ENCODE measurements around the gene PRR15L. TPM values are rescaled to one million over a fixed set of nuclear protein-coding genes. Genes with fewer than 3 reads are reported as not detected.

Gene PRR15L
- polyA plus RNA-seq, 5 donors, result 31.5 to 44.8 (median 39.9) TPM

DNA sequence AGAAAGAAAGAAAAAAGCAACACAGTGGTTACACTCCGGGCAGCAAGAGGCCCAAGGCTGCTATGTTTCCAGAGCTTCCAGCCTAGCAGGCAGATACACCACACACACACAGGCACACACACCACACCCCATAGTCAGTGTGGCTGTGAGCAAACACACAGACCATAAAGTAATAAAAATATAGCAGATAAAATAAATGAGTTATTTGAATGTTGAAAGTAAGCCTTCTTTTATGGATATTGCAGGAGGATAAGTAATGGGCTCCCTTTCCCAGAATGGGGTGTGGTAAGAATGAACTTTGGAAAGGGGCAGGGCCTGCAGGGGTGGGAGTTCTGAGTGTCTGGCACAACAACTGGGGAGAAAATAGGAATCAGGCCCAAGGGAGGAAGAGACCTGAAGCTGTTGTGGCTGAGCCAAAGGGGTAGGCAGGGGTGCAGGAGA lies 8.4 kb upstream of the PRR15L start:
- no peak for DNase-seq

DNA sequence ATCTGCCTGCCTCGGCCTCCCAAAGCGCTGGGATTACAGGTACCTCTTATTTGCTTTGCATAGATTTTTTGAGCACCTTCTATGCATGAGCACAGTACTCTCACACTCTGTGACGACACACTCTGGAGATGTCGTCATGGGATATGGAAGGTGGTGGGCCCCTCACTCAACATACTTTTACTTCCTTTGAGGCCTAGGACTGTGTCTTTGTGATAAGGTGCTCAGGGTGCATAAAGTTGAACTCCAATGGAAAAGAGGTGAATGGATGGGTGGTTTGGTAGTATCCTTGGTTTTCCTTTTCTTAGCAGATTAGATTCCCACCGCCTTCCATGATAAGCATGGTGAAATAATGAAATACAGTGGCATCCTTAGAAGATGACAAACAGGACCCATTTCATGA lies 7.2 kb upstream of the PRR15L start:
- DNase-seq, result no peak

DNA sequence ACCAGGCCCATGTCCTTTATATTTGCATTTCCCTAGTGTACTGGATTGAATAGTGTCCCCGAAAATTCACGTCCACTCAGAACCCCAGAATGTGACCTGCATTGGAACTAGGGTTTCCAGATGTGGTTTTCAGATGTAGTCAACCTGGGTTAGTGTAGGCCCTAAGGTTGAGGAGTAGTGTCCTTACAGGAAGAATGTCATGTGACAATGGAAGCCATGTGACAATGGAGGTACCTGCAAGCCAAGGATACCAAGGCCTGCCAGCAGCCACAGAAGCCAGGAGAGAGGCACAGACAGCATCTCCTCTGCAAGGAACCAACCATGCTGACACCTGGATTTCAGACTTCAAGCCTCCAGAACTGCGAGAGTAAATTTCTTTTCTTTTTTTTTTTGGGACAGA lies 5.2 kb upstream of the PRR15L start:
- DNase-seq, result no peak

DNA sequence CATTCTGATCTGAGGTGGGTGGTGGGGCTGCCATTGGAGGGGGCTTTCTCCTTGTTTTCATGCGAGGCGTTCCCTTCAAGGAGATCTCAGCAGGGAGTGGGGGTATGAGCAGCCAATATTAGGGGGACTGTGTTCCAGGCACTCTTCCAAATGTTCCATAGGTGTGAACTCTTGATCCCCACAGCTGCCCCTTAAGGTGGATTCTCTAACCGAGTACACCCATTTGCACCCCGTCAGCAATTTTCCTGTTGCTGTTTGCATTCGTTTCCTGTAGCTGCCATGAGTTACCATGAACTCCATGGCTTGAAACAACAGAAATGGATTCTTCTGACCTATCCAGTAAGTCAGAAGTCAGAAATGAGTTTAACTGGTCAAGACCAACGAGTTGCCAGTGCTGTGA lies 3.7 kb upstream of the PRR15L start:
- no peak for DNase-seq

DNA sequence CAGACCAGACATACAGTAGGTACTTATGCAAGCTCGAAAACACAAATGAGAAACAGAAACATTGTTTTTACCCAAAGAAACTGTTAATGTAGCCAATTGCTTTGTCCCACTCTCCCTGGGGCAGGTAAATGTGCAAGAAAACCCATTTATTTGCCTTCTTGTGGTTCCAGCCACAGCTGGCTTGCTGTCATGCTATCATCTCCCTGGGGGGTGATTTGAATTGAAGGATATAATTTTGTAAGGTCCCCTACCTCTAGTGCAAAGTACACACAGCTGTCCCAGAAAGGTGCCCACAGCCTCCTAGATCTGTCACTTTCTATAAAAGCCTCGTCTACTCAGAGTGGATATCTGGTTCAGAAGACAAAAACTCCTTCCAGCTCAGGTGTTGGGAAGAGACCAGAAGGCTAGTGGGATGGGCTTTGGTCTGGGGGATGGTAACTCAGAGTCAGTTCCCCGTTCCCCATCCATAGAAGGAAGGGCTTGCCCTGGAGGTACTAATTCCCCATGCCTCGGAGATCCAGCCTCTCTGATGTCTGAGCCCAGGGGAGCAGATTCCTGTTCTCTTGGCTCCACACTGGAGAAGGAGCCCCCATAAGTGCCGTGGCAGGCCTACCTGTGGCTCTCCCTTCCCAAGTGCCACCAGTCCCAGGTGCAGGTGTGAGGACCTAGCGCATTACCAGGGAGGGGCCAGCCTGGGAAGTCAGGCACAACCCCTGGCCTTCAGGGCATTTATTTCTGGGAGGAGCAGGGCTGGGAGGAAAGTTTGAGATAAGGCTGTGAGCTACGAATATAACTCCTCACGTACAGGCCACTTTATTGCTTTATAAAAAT lies 2.4 kb upstream of the PRR15L start:
- no peak for DNase-seq

DNA sequence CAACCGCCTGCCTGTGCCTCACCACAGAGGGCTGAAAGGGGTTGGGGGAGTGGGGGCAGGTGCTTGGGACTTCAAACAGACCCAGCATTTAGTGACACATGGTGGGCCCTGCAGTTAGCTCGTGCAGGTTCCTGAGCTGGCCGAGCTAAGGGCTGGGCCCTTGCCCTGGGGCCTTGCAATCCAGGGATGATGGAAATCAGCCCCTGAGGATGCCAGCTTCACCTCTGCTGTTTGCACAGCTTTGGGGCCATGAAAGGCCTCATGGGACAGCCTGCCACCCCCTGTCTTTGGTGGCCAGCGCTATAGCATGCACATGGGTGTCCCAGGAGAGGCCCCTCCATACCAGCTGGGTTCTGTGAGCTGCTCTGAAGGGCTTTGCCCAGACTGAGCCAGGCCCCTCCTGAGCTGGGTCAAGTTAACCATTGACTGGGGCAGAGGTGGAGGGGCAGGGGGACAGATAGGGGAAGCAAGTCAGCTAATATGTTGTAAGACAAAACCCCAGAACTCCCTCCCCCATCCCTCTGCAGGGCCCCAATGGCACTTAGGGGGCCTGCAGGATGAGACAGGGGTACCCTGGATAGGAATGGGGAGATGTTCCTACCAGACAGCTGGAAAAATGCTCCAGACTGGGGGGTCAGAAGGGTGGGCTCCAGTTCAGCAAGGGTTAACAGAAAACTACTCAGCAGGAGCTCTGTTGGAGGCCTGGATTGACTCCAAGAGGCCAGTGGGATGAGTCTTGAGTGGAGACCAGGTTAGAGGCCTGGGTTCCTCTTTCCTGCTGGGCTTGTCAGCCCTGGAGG lies 692 bp downstream of the PRR15L start:
- no peak for DNase-seq

DNA sequence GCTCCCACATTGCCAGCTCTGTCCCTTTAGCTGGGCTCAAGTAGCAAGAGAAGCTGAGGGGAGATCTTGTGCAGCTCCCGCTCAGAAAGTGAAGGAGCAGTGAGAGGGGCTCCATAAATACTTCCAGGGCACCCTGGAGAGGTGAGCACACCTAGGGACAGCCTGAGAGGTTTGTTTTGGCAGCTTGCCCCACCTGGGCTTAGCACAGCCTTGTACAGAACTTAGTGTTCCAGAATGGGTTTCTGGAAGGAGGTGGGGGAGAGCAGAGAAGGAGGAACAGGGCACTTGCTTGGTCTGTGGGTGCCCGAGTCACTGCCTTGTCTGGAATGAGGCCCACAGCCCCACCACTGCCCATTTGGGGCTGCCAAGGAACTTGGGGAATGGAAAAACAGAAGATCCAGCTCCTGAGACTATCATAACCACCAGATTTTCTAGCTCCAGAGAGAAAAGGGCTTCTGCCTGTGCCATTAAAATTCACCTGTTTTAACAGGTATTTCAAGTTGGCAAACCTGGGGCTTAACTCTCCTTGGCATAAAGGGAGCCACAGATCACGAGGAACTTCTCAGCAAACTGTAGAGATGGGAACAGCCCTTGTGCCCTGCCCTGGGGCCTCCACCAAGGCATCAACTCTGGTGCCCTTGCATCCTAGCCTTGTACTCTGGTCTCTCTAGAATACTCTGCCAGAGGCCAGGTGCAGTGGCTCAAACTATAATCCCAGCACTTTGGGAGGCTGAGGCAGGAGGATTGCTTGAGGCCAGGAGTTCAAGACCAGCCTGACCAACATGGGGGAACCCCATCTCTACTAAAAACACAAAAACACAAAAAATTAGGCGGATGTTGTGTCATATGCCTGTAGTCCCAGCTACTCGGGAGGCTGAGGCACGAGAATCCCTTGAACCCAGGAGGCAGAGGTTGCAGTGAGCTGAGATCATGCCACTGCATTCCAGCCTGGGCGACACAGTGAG lies 1.9 kb downstream of the PRR15L start:
- DNase-seq, result peak; percentile 60 to 69

DNA sequence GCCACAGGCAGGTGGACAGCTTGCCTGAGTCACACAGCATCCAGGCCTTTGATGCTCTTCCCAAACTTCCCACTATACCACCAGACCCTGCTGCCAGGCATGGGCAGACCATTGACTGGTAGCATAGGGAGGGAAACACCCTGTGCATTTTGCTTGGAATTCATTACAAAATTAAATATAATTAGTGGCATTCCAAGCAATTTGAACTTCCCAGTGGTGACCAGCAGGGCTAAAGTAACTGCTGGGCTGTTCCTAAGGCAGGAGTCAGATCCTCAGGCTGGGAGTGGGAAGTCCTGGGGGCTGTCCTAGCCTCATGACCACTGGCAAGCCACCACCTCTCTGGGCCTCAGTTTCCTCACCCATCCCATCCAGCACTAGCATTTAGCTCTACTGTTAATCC lies 3.8 kb downstream of the PRR15L start:
- no peak for DNase-seq

DNA sequence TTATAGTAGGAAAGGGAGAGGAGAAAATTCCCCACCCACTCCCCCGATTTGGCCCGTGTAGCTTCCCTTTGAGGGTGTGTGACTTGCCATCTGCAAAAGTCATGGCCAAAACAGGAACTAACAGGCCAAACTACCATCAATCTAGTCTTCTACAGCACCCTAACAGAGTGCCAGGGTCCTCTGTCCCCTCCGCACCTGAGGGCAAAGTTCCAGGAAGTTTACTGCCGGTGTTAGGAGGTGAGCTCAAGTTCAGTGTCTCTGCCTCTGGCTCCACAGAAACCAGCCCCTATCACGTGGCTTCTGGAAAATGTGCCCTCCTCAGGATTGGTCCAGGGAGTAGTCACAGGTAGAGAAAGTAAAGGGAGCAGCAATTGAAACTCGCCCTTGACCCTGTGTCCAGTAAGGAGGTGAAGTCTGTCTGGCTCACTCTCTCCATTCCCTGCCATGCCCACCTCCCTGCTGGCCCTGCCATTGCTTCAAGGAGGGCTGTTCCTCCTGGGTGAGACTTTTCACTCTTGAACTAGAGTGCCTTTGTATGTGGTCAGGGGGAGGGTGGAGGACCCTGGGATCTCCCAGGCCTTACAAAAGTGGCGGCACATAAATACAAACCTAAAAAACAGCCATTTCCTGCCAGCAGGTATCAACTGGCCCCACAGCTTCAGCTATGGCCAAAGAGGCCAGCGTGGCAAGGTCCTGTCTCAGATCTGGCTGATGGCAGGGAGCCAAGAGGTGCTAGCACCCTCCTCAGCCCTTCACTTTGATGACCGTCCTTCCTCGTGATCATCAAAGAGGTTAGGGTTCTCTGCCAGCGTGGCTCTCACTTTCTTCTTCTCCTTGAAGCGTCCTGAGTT lies 5.3 kb downstream of the PRR15L start:
- DNase-seq, result no peak

DNA sequence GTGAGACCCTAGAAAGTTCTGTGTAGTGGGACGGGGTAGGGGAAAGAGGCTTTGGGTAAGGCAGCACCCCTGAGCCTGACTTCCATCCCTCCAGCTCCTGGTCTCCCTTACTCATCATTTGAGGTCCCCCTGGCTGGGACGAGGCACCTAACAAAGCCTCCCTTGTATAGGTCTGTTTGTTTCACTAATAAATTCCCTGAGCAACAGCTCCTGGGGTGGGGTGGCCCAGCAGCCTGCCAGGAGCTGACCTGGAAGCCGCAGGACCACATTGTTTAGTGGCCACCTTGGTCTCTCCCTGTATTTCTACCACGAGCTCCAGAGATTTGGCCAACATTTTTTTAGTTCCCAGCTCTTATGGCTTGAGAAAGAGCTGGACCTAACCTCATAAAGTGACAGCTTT lies 7.2 kb downstream of the PRR15L start:
- DNase-seq, result no peak

DNA sequence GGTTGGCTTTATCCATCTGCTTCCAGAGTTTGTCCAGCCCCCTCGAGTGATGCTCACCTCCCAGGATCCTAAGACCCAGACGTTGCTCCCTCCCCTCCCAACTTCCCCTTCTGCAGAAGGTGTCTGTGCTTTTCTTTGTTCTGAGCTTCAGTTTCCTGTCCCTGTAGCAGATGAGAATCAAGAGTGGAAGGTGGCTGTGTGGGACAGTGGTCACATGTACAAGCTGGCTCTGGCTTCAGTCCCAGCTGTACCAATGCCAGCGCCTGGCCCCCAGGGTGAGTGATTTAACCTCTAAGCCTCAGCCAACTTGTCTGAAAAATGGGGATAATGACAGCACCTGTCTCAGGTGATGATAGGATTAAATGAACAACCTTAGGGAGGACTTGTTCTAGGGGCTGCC lies 7.7 kb downstream of the PRR15L start:
- no peak for DNase-seq

DNA sequence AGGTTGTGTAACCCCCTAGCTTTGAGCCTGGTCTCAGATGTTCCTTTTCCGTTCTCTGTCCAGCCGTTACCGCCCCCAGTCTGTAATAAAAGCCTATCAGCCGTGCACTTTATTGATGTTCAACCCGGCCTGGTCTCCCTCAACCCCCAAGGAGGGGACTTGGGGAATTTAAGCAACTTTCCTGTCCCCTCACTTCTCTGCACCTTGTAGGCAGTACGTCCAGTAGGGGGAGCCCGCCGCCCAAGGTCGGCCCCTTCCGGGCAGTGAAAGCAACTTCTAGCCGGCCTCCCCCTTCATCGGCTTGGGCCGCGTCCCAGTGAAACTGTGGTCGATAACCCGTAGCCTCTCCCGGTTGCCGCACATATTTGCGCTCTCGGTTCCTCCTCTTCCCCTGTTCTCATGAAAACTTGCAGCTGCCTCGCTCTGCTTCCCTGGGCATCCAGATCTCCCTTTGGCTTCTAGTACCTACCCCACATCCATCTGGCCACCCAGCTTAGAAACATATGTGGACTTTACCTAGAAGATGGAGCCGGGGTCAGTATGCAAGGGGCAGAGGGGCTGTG lies 8.4 kb downstream of the PRR15L start:
- peak; percentile 74 to 76 for DNase-seq

DNA sequence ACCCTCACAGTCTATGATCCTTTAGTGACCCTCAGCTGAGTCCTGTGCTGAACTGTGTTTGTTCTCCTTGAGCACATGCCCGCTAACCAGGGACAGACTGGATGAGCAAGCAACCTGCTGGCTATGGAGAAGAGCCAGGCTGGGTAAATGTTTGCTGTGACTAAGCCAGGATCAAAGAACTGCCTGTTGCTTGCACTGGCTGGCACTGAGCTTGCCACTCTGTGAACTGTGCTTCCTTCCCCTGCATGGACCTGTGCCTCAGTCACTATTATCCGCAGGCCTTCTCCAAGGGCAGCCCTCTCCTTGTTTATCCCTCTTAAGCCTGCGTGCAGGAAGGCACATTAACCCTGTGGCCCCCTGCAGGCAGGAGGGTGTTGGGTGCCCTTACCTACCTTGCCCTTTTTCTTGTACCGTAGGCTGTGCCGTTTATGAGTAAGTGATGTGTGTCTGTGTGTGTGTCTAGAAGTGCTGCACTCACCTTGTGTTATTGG lies 8.9 kb downstream of the PRR15L start:
- no peak for DNase-seq

DNA sequence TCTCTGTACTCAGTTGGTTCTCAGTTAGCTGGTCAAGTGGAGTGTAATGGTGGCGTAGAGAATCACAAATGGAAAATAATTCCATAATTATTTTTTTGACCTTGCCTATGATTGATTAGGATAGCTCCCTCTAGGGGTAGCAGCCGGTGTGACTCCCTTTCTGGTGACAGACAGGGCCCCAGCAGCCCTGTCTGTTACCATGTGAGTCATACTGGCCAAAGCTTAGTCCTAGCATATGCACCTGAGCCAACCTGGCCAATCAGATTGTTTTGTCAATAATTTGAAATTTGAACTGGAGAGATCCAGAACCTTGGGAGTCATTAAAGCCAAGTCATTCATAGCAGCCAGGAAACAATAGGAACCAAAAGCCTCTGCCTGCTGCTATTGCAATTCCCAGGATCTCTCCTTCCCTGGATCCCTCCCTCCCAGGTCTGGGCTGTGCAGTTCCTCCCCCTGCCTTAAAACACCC lies 10.7 kb downstream of the PRR15L start:
- DNase-seq, result no peak

DNA sequence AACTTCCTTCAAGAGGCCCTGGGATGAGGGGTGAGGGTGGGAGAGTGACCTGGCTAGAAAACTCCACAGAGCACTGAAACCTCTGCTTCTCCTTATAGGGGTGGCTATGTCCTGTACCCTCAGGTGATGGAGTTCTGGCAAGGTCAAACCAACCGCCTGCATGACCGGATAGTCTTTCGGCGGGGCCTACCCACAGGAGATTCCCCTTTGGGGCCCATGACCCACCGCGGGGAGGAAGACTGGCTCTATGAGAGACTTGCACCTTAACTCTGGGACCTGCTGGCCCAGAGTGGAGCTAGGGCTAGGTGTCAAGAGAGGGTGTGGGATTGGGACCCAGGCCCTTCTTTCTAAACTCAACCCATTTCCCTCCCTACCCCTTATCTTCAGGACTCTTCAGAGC lies 11.2 kb downstream of the PRR15L start:
- DNase-seq, result no peak

DNA sequence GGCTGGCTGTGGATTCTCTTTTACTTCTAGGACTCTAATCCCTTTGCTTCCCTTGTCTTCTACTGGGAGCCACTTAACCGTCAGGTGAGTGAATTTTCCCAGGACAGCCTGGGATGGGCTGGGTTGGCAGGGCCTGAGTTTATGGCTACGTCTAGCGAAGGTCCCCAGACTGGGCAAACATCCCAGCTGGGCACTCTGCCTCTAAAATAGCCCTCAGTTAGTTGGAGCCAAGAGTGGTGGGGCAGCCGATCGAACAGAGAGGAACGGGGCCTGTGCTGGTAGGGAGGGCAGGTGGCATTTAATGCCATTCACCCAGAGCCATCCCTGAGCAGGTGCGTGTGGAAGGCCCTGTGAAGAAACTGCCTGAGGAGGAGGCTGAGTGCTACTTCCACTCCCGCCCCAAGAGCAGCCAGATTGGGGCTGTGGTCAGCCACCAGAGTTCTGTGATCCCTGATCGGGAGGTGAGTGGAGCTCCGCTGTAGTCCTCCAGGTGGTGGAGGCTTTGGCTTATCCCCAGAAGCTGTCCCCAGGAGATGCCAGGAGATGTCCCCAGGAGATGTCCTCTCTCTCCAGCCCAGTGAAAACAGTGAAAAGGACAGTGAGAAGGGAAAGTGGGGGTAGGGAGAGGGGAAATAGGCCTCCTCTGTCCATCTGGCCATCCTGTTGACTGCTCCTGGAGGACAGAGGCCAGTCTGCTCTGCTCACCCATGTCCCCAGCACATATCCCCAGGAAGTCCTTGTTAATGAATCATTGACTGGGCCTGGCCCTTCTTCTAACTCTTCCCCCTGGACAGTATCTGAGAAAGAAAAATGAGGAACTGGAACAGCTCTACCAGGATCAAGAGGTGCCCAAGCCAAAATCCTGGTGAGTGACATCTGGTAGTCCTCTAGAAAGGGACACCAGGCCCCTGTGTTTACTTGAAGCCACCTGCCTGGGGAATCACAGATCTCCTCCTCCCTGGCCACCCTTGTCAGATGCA lies 11.9 kb downstream of the PRR15L start:
- DNase-seq, result no peak

DNA sequence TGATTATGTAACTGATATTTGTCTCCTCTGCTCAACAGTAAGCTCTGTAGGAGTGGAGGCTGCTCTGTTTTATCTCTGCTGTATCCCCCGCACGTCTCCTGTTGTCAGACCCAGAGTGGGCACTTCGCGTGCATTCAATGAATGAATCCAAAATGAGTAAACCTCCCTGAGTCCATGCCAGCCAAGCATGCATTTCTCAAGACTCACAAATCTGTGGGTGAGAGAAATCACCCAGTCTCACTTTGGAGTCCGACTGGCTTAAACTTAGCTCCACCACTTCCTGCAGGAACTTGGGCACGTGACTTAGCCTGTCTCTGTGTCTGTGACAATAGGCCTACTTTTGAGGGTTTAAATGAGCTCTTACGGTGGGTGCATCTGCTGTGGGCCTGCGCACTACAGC lies 12.6 kb downstream of the PRR15L start:
- DNase-seq, result no peak

DNA sequence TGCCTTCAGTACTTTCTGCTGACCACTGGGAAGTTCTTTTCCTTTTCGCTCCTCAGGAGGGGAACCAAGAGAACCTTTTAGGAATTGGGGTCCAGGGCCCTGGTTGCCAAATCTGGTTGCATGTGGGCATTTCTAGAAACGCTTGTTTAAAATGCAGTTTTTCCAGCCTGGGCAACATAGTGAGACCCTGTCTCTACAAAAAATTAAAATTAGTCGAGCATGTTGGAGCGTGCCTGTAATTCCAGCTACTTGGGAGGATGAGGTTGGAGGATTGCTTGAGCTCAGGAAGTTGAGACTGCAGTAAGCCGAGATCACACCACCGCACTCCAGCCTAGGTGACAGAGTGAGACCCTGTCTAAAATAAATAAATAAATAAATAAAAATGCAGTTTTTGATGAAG lies 15.1 kb downstream of the PRR15L start:
- DNase-seq, result no peak

DNA sequence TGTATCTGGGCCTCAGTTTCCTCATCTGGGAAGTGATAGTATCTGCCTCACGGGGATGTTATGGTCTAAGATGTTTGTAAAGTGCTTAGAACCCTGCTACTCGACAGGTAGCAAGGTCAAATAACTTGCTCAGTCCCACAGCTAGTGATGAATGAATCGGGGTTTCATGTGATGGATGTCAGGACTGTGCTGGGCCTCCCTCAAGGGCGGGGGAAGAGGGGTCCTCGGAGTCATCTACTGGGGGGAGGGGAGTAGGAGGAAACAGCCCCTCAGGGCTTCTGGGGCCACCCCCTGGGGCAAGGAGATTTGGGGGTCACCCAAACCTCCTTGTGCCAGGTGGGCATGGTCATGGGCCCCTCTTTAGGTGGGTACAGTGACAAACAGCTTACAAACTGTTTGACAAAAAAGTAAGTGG lies 15.6 kb downstream of the PRR15L start:
- no peak for DNase-seq
